Measurements from ENCODE around the gene AKIRIN2.

The AKIRIN2 gene

DNA sequence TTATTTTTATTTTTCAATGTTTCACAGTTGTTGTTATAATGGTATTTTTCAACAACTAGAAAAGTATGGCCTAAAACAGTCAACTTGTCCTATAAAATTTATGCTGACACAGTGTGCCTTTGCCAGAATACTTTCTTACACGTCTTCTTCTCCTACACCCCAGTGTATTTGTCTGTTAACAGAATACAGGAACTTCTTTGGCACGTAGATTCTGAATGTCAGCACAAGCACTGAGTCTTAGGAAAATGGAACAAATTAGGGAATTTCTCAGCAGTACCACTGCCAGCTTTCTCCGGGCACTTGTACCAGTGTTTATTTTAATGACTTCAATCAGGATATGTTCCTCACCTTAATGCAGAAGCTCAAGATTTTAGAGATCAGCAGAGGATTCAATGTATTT, 26.7 kb upstream of the AKIRIN2 start:
- TF ChIP-seq, protein P1, sequence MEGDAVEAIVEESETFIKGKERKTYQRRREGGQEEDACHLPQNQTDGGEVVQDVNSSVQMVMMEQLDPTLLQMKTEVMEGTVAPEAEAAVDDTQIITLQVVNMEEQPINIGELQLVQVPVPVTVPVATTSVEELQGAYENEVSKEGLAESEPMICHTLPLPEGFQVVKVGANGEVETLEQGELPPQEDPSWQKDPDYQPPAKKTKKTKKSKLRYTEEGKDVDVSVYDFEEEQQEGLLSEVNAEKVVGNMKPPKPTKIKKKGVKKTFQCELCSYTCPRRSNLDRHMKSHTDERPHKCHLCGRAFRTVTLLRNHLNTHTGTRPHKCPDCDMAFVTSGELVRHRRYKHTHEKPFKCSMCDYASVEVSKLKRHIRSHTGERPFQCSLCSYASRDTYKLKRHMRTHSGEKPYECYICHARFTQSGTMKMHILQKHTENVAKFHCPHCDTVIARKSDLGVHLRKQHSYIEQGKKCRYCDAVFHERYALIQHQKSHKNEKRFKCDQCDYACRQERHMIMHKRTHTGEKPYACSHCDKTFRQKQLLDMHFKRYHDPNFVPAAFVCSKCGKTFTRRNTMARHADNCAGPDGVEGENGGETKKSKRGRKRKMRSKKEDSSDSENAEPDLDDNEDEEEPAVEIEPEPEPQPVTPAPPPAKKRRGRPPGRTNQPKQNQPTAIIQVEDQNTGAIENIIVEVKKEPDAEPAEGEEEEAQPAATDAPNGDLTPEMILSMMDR (IDR thresholded peaks at IDR 0.05; ENCODE audit: insufficient read depth, low read depth, low read length, missing control alignments) = no peak
- H3K4me3 ChIP-seq (ENCODE audit: low read length) = no peak overlapping the region
- DNase-seq (ENCODE audit: low read depth) = no peak

DNA sequence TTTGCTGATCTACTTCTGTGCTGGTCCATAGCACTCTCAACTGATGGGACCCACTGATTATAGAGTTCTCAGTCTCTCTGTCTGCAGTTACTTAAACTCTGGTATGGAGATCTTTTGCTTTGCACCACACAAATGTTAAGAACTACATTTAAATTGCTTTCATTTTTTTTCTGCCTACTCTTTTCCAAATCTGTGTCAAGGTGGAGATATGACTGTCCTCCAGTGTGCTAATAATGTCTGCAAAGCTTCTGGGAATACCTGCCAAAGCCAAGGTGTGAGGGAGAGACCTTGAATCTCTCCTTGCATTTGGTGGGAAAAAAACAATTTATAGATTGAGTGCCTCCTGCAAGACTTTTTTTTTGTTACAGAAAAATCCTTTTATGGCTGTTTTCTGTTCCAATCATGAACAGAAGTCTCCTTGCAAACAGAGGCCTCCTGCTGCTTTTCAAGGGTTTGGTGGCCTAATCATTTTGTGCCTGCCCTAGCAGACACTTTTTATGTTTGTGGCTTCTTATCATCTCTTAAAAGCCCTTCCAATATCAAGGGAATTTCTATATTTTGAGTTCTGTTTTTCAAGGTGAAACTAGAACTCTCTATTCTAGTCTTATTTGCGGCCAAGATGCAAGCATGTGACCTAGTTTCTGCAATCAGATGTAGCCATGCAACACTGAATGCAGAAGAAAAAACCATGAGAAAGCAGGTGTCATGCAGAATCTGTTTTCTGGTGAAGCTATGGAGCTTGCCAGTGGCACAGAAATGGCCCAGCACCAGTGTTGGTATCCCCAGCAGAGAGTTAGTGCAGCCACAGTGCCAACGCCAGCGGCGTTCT, 23.2 kb upstream of the AKIRIN2 start:
- H3K4me3 ChIP-seq (ENCODE audit: low read length) = no peak overlapping the region
- no peak for DNase-seq (ENCODE audit: low read depth)
- TF ChIP-seq, protein P1 (IDR thresholded peaks at IDR 0.05; ENCODE audit: insufficient read depth, low read depth, low read length, missing control alignments) = no peak

DNA sequence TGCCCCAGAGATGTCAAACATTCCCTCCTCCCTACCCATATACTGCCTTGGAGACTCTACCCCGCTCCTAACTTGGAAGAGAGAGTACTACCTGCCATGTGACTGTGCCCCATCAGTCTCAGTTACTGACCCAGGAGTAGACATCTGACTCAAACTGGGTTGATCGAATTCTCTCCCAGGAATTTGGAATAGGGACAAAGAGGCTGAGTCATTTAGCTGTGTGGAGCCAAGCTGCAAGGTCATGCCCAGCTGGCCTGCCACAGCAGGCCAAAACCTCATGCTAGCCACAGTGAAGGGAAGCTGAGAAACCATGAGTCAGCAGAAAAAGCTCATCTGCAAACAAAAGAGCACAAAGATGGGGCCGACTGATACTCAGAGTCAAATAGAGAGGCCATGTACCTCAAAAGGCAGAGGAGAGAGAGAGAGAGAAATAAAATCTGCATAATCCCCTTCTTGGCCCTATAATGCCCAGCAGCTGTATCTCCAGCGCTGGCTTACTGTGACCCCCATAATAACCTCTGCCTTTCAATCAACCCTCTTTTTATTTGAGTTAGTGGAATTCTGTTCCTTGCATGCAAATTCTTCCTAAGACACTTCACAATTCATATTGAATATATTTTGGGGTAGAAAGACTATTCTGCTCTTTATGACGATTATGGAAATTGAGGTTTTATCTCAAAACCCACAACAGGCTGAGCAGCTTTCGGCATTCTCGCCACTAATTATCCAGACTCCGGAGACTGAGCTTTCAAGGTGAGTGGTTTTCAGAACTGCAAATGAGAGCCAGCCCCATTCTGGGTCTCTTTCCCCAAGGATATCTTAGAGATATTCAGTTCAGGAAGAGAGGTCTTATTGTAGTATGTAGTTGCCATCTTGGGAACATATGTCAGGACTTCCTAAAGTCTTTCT, 21.4 kb upstream of the AKIRIN2 start:
- TF ChIP-seq, protein P1 (IDR thresholded peaks at IDR 0.05; ENCODE audit: insufficient read depth, low read depth, low read length, missing control alignments) = no peak
- H3K4me3 ChIP-seq (ENCODE audit: low read length) = no peak overlapping the region
- peak; percentile 94 for DNase-seq (ENCODE audit: low read depth)

DNA sequence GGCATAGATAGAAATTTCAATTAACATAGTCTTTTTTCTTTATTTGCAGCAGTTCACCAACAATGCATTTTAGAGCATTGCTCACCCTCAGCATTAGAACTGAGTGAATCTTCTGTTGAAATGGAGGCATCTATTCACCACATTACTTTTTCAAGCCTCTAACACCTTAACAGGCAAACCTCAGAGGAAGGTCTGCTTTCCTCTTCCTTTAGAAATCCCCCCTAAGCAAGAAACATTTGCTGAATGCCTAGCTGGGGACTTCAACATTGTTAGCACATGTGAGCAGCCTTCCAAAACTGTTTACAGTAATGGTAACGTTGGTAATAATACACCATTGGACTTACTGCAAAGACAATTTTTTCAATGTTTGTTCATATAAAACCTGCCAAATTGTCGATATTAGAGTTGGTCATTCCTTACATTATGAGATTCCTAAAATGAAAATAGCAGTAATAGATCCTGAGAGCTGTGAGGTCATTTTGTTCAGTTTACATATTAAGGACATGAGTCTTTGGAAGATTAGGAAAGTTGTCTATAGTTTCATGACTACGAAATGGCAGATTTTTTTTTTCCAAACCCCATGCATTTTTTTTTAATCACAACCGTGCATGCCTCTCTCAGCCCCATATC, 20.6 kb upstream of the AKIRIN2 start:
- TF ChIP-seq, protein P1 (IDR thresholded peaks at IDR 0.05; ENCODE audit: insufficient read depth, low read depth, low read length, missing control alignments) = no peak
- no peak for DNase-seq (ENCODE audit: low read depth)
- no peak overlapping the region for H3K4me3 ChIP-seq (ENCODE audit: low read length)

DNA sequence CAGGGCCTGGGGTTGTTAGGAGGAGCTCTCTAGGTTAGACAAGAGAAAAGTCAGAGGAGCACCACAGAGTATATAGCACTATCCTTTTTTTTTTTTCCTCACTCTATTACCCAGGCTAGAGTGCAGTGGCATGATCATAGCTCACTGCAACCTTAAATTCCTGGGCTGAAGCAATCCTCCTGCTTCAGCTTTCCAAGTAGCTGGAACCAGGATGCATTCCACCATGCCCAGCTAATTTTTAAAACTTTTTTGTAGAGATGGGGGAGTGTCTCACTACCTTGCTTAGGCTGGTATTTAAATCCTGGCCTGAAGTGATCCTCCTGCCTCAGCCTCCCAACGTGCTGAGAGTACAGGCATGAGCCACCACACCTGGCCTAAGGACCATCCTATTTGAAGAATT, 19.3 kb upstream of the AKIRIN2 start:
- no peak overlapping the region for H3K4me3 ChIP-seq (ENCODE audit: low read length)
- no peak for DNase-seq (ENCODE audit: low read depth)
- TF ChIP-seq, protein P1 (IDR thresholded peaks at IDR 0.05; ENCODE audit: insufficient read depth, low read depth, low read length, missing control alignments) = no peak

DNA sequence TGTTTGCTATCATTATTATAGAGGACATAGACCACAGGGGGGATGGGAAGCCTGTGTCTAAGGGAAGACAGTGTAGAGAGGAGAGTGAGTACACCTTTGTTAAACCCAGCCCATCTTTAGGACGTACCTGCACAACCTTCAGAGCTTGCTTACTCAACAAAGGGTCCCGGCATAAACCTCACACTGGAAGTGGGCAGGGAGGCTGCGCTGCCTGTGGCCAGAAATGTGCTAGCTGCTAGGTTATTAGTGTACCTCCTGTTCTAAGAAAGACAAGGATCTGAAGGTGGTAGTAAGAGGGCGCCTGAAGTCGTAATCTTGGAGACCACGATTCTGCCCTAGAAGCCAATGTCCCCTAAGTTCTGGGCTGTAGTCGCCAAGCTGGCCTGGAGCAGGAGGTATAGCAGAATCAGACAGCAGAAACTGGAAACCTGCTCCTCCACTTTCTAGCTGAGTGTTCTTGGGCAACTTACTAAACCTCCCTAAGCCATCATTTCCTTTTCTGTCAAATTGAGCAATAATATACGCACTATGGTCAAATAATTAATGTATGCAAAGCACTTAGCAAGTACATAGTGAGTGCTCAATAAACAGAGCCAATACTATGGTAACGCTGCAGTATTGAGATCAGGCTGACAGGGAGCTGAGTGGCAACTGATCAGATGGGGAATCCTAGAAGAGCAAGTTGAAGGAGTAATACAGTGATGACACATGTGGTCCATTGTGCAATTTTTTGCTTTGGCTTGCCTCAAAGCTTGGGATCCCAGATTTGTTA, 16.8 kb upstream of the AKIRIN2 start:
- no peak overlapping the region for H3K4me3 ChIP-seq (ENCODE audit: low read length)
- TF ChIP-seq, protein P1 (IDR thresholded peaks at IDR 0.05; ENCODE audit: insufficient read depth, low read depth, low read length, missing control alignments) = no peak
- peak; percentile 93 for DNase-seq (ENCODE audit: low read depth)
